Sigmoid colon (tissue), 7 donors: ENCODE data around the gene TROAP. TPM values are rescaled to one million over a fixed set of nuclear protein-coding genes. Genes with fewer than 3 reads are reported as not detected.

Experiments
- DNase-seq: peaks from one replicate; pipeline ENCODE4 v3.0.0-alpha.2; 2019
- H3K27ac ChIP-seq, 4 donors: fragments of 200-600 bp; sonication (generic); one replicate each; pipeline ENCODE4 v1.5.1; 2016 to 2019; ENCODE audit warnings: mild to moderate bottlenecking in 1 of 4
- H3K27me3 ChIP-seq, 3 donors: fragments of 200-600 bp; sonication (generic); one replicate each; pipeline ENCODE4 v1.5.1; 2019; ENCODE audit warnings: mild to moderate bottlenecking in 1 of 3
- H3K36me3 ChIP-seq, 4 donors: fragments of 200-600 bp; sonication (generic); one replicate each; pipeline ENCODE4 v1.5.1; 2016 to 2019
- H3K4me1 ChIP-seq, 4 donors: fragments of 200-600 bp; sonication (generic); one replicate each; pipeline ENCODE4 v1.5.1; 2017 to 2019
- H3K4me3 ChIP-seq, 4 donors: fragments of 200-600 bp; sonication (generic); one replicate each; pipeline ENCODE4 v1.5.1; 2017 to 2019; ENCODE audit warnings: mild to moderate bottlenecking in 2 of 4, moderate library complexity in 1 of 4
- H3K9me3 ChIP-seq, 4 donors: fragments of 200-600 bp in 3 of 4; sonication (generic) in 3 of 4; one replicate each; pipeline versions ENCODE4 v1.5.1 to v1.6.1; 2013 to 2019
- EP300 ChIP-seq, 4 donors: sonication (generic); formaldehyde crosslinking; IDR thresholded peaks; one replicate each; pipeline ENCODE4 v1.6.1; 2017; ENCODE audit warnings: antibody characterized with exemption in 4 of 4
- POLR2A ChIP-seq, 2 donors: fragments of 450-650 bp; IDR thresholded peaks; one replicate each; pipeline ENCODE4 v1.6.1; 2016; ENCODE audit warnings: antibody characterized with exemption in 2 of 2, mild to moderate bottlenecking in 2 of 2, moderate library complexity in 2 of 2
- POLR2AphosphoS5 ChIP-seq, 4 donors: sonication (generic); formaldehyde crosslinking; IDR thresholded peaks; one replicate each; pipeline ENCODE4 v1.6.1; 2017; ENCODE audit warnings: antibody characterized with exemption in 4 of 4
- WGBS, 2 donors: extraction: QIAGEN DNeasy Blood & Tissue Kit; methylation state at CpG; one replicate each; pipeline ENCODE4 v1.1.7; 2013; 5-methylcytosine and 5-hydroxymethylcytosine counted together
- intact Hi-C: fragments of 100-400 bp; cut with DNase I; formaldehyde crosslinking; loops from one replicate; pipeline ENCODE4 v1.15.1; 2023
- polyA plus RNA-seq, 3 donors: library from polyadenylated mRNA; stranded (reverse); fragments of 200-250 nt; gene quantifications; one replicate each; pipeline ENCODE4 v1.2.3, GENCODE V29; 2013
- total RNA-seq, 4 donors: library from RNA; depleted of rRNA; stranded (reverse); fragments of >200 nt; gene quantifications; one replicate each; pipeline ENCODE4 v1.1.0, GENCODE V29; 2016
- TF ChIP-seq, protein P1 (sequence below), 4 experiments: fragments of 450-650 bp in 3 of 4; fragments of 200-600 bp in 1 of 4; IDR thresholded peaks; one replicate each; pipeline ENCODE4 v1.5.1; 2016 to 2019; ENCODE audit warnings: antibody characterized with exemption in 4 of 4, mild to moderate bottlenecking in 3 of 4, moderate library complexity in 2 of 4
- donor health status: healthy with polysubstance abuse.
- donor health status: Bipolar disorder and iron deficiency.
- donor health status: healthy.

The TROAP gene
- total and polyA plus RNA-seq, 7 donors, result 0.36 to 25.7 (median 4.9) TPM; not detected in 3

DNA sequence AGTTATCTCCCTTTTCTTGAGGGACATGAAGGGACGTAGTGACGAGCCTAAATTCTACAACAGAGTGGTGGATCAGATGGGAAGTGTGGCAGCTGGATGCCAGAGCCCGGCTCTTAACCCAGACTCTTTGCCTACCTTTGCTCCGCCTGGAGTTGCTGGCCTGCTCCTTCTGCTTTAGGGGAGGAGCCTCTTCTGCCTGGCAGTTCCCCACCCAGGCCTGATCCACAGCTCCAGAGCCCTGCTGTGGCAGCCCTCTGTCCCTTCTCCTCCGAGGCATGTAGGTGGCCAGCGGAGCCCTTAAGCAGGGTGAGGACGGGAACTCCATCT lies 30.4 kb upstream of the TROAP start:
- TF ChIP-seq POLR2A (IDR thresholded peaks at IDR 0.05), result no peak
- no peak for TF ChIP-seq POLR2AphosphoS5 (IDR thresholded peaks at IDR 0.05)
- no peak for TF ChIP-seq EP300 (IDR thresholded peaks at IDR 0.05)
- TF ChIP-seq, protein P1, sequence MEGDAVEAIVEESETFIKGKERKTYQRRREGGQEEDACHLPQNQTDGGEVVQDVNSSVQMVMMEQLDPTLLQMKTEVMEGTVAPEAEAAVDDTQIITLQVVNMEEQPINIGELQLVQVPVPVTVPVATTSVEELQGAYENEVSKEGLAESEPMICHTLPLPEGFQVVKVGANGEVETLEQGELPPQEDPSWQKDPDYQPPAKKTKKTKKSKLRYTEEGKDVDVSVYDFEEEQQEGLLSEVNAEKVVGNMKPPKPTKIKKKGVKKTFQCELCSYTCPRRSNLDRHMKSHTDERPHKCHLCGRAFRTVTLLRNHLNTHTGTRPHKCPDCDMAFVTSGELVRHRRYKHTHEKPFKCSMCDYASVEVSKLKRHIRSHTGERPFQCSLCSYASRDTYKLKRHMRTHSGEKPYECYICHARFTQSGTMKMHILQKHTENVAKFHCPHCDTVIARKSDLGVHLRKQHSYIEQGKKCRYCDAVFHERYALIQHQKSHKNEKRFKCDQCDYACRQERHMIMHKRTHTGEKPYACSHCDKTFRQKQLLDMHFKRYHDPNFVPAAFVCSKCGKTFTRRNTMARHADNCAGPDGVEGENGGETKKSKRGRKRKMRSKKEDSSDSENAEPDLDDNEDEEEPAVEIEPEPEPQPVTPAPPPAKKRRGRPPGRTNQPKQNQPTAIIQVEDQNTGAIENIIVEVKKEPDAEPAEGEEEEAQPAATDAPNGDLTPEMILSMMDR (IDR thresholded peaks at IDR 0.05), result no peak
- H3K27me3 ChIP-seq, result peaks cover 28 to 41% (median 33%) of the 10 kb centered on the region in 3 donors
- H3K9me3 ChIP-seq, result no peaks in the 10 kb centered on the region
- H3K4me1 ChIP-seq, result peaks cover 0 to 30% (median 23%) of the 10 kb centered on the region in 4 donors
- peak; percentile 44 for DNase-seq
- H3K36me3 ChIP-seq, result no peaks in the 10 kb centered on the region
- no peak overlapping the region for H3K4me3 ChIP-seq
- intact Hi-C loops, result no loop called here
- no peak overlapping the region for H3K27ac ChIP-seq
- 55 to 71% methylated on average over 7 of the region's 7 CpGs for WGBS, 2 donors

DNA sequence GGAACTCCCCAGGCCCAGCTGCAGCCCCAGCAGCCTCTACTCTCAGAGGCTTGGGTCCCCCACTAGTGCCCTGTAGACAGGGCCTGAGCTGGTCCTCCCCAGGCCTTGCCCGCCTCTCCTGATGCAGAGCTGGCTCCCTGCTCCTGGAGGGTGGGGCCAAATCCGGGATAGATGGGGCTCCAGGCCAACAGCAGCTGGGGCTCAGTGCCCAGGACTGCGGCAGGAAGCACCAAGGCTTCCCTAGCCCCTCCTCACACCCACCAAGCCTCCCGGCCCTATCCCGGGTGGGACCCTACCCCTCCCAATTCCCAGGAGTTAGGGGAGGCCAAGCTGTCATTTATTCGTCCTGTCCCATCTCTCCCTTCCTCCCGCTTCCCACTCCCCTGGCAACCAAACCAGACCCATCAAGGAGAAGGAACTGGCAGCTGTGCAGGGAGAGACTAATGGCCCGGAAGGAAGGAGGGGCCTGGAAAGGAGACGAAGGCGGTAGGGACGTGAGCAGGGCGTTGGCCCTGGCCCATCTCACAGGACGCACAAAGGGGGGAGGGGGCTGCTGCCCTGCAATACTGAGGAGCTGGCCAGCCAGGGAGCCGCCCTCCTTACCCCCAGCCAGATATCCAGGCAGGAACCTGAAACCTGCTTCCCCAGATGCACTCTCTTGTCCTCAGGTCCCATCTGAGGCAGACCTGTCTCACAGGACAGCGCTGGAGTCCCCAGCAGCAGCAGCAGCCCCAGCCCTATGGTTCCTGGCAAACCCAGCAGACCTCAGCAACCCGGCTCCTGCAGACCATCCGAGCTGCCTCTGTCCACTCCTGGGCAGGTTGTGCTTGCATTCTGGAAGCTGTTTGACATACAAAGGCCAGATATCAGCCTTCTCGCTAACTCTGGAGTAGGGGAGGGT lies 29.7 kb upstream of the TROAP start:
- Histone ChIP-seq H3K27ac (no peak overlapping the region), H3K27me3 (peaks cover 34 to 43% (median 39%) of the 10 kb centered on the region in 3 donors), H3K4me3 (no peak overlapping the region), H3K9me3 (no peaks in the 10 kb centered on the region), H3K4me1 (peaks cover 0 to 31% (median 25%) of the 10 kb centered on the region in 4 donors), H3K36me3 (no peaks in the 10 kb centered on the region)
- intact Hi-C loops, result no loop called here
- WGBS, 2 donors, result 18 to 38% methylated on average over 18 of the region's 18 CpGs
- DNase-seq, result peak; percentile 63
- TF ChIP-seq POLR2AphosphoS5 (IDR thresholded peaks at IDR 0.05) (no peak), POLR2A (IDR thresholded peaks at IDR 0.05) (no peak), EP300 (IDR thresholded peaks at IDR 0.05) (no peak)
- TF ChIP-seq, protein P1 (IDR thresholded peaks at IDR 0.05), result no peak

DNA sequence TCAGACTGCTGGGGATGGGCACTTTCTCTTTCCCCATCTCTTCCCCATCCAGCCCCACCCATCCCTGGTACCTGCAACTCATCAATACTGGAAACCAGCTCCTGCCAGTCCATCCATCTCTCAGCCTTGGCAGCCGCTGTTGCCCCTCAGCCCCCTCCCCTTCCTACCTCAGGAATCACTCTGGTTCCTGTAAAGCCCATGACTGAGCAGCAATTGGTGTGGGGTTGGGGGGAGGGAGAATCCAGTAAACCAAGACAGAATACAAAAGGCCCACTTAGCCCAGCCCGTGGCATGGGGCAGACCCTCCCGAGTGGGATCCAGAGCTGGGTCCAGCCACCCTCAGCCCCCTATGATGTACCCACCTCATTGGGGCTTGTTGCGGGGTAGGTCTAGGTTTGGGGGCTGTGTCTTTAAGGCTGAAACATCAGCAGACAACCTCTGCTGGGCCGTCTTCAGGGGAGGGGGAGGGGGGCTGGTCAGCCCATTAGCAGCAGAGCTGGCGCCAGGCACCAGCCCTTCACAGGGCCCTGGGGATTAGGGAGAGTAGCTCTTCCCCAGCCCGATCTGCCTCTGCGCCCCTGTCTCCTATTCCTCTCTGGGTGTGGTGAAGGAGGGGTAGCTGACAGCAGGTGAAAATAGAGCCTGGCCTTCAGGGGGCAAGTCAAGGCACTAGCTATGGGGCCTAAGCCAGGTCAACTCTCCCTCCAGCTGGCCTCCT lies 28.8 kb upstream of the TROAP start:
- H3K36me3 ChIP-seq, result no peaks in the 10 kb centered on the region
- no peak overlapping the region for H3K4me3 ChIP-seq
- intact Hi-C loops, result no loop called here
- H3K27ac ChIP-seq, result no peak overlapping the region
- peaks cover 0 to 31% (median 25%) of the 10 kb centered on the region in 4 donors for H3K4me1 ChIP-seq
- TF ChIP-seq, protein P1 (IDR thresholded peaks at IDR 0.05), result no peak
- TF ChIP-seq POLR2A (IDR thresholded peaks at IDR 0.05) (no peak), EP300 (IDR thresholded peaks at IDR 0.05) (no peak), POLR2AphosphoS5 (IDR thresholded peaks at IDR 0.05) (no peak)
- 59 to 63% methylated on average over 8 of the region's 8 CpGs for WGBS, 2 donors
- H3K9me3 ChIP-seq, result no peaks in the 10 kb centered on the region
- DNase-seq, result peak; percentile 43
- H3K27me3 ChIP-seq, result peaks cover 44 to 52% (median 46%) of the 10 kb centered on the region in 3 donors

GRCh38 chr12:49294804-49295081 lies 28.3 kb upstream of the TROAP start:
- Histone ChIP-seq H3K9me3 (no peaks in the 10 kb centered on the region), H3K36me3 (no peaks in the 10 kb centered on the region), H3K27ac (no peak overlapping the region), H3K4me3 (no peak overlapping the region), H3K27me3 (peaks cover 46 to 57% (median 49%) of the 10 kb centered on the region in 3 donors), H3K4me1 (peaks cover 0 to 31% (median 25%) of the 10 kb centered on the region in 4 donors)
- WGBS, 2 donors, result 25 to 32% methylated on average over 5 of the region's 5 CpGs
- intact Hi-C loops, result no loop called here
- TF ChIP-seq, protein P1 (IDR thresholded peaks at IDR 0.05), result no peak
- TF ChIP-seq EP300 (IDR thresholded peaks at IDR 0.05) (no peak), POLR2AphosphoS5 (IDR thresholded peaks at IDR 0.05) (no peak), POLR2A (IDR thresholded peaks at IDR 0.05) (no peak)
- no peak for DNase-seq
